HepG2 (cell line): Measurements from ENCODE around the gene LMAN1L. TPM values are rescaled to one million over a fixed set of nuclear protein-coding genes. Genes with fewer than 3 reads are reported as not detected.

Experiments used
- HES4 ChIP-seq: sonication (generic); formaldehyde crosslinking; IDR thresholded peaks from 2 replicates; pipeline ENCODE4 v1.9.0; 2021; ENCODE audit warnings: mild to moderate bottlenecking, missing genetic modification reagents, borderline replicate concordance
- JUN ChIP-seq: sonication (generic); formaldehyde crosslinking; IDR thresholded peaks from 2 replicates; pipeline ENCODE4 v1.4.0; 2020; ENCODE audit warnings: mild to moderate bottlenecking, missing genetic modification reagents
- LCORL ChIP-seq, 2 experiments: fragments of 450-650 bp in 1 of 2; sonication (generic) in 1 of 2; formaldehyde crosslinking in 1 of 2; IDR thresholded peaks; 2 replicates each; pipeline versions ENCODE4 v1.5.0 to v1.6.1; 2017 to 2020; ENCODE audit warnings: antibody characterized with exemption in 1 of 2, missing genetic modification reagents in 1 of 2
- MLX ChIP-seq: IDR thresholded peaks from 2 replicates; pipeline ENCODE4 v1.6.1; 2016
- MLXIP ChIP-seq: sonication (generic); formaldehyde crosslinking; IDR thresholded peaks from 2 replicates; pipeline ENCODE4 v1.9.0; 2021; ENCODE audit warnings: missing genetic modification reagents, borderline replicate concordance
- TERF1 ChIP-seq: sonication (generic); formaldehyde crosslinking; IDR thresholded peaks from 2 replicates; pipeline ENCODE4 v1.8.0; 2022; ENCODE audit warnings: mild to moderate bottlenecking, missing genetic modification reagents, moderate library complexity
- ZBTB40 ChIP-seq, 2 experiments: fragments of 450-650 bp in 1 of 2; sonication (generic) in 1 of 2; formaldehyde crosslinking in 1 of 2; IDR thresholded peaks; 2 replicates each; pipeline versions ENCODE4 v1.6.1 to v1.8.0; 2016 to 2022; ENCODE audit warnings: antibody characterized with exemption in 1 of 2, mild to moderate bottlenecking in 1 of 2, missing genetic modification reagents in 1 of 2
- ZMYM4 ChIP-seq: sonication (generic); formaldehyde crosslinking; IDR thresholded peaks from 2 replicates; pipeline ENCODE4 v1.8.1; 2023; ENCODE audit warnings: mild to moderate bottlenecking, missing genetic modification reagents
- ZNF761 ChIP-seq: sonication (generic); formaldehyde crosslinking; conservative IDR thresholded peaks from 2 replicates; pipeline ENCODE4 v1.4.0; 2020; ENCODE audit warnings: mild to moderate bottlenecking, missing genetic modification reagents
- ZNF788 ChIP-seq: sonication (generic); formaldehyde crosslinking; IDR thresholded peaks from 2 replicates; pipeline ENCODE4 v1.5.0; 2020; ENCODE audit warnings: mild to moderate bottlenecking, missing genetic modification reagents, borderline replicate concordance
- ZNF891 ChIP-seq: sonication (generic); formaldehyde crosslinking; IDR thresholded peaks from 2 replicates; pipeline ENCODE4 v1.5.0; 2020; ENCODE audit warnings: mild to moderate bottlenecking, missing genetic modification reagents
- polyA plus RNA-seq, 8 experiments: library from polyadenylated mRNA; depleted of rRNA in 3 of 8; stranded (reverse) in 7 of 8; unstranded in 1 of 8; fragments of >200 nt; fragmentation: Illumina TruSeq in 4 of 8; extraction: Trizol in 4 of 8; gene quantifications; 2 replicates each; pipeline versions ENCODE4 v1.2.1 to v1.2.3, GENCODE V29; 2011 to 2016; ENCODE audit warnings: low read depth in 4 of 8, missing spikeins in 1 of 8, mixed read lengths in 1 of 8; ENCODE audit not compliant: insufficient read depth in 1 of 8
- total RNA-seq, 5 experiments: library from RNA; depleted of rRNA; stranded (reverse); fragments of >200 nt; fragmentation: Illumina TruSeq; extraction: Trizol; gene quantifications; 2 replicates each; pipeline ENCODE4 v1.2.3, GENCODE V29; 2016; ENCODE audit warnings: low read depth in 1 of 5

LMAN1L gene
- total and polyA plus RNA-seq, 2 of the 13 experiments (the other 11 are each of a cell fraction or from before 2014, with no cell fraction given), result not detected

- TF ChIP-seq MLXIP (CRISPR knock-in tag) (no peak), ZBTB40 (IDR thresholded peaks at IDR 0.05) (no peak), ZBTB40 (CRISPR knock-in tag; IDR thresholded peaks at IDR 0.05) (no peak), HES4 (CRISPR knock-in tag) (peak; percentile 40; the same call in 1 of the 2 replicates), MLX (CRISPR knock-in tag) (no peak), JUN (CRISPR knock-in tag) (peak; percentile 44; the same call in 1 of the 2 replicates), ZNF788 (CRISPR knock-in tag) (peak; percentile 67), ZNF891 (CRISPR knock-in tag) (no peak), ZMYM4 (CRISPR knock-in tag) (peak; percentile 26; the same call in 1 of the 2 replicates), LCORL (IDR thresholded peaks at IDR 0.05) (no peak), LCORL (CRISPR knock-in tag; IDR thresholded peaks at IDR 0.05) (no peak), ZNF761 (CRISPR knock-in tag) (peak; percentile 78; the same call in 1 of the 2 replicates), TERF1 (no peak)
These were observed 30.2 kb downstream of the LMAN1L start, which contains the start of gene ULK3 (continued) for GRCh38 chr15:74842581-74843444.
